Measurements from ENCODE around the gene SERGEF.

GRCh38 chr11:17828311-17828751, 184.5 kb downstream of the SERGEF start:
- no peak for TF ChIP-seq CTCF (IDR thresholded peaks at IDR 0.05)
- TF ChIP-seq POLR2A (IDR thresholded peaks at IDR 0.05): no peak
- TF ChIP-seq POLR2AphosphoS5 (IDR thresholded peaks at IDR 0.05): peak; percentile 35 to 70 (median 60)
- no peak for TF ChIP-seq EP300 (IDR thresholded peaks at IDR 0.05)
